GM10266 (cell line): ENCODE measurements around the gene SPHK1.

Experiments
- DNase-seq: peaks from one replicate; pipeline ENCODE4 v3.0.0; 2012; ENCODE audit errors: extremely low spot score
- CTCF ChIP-seq: IDR thresholded peaks from 2 replicates; pipeline ENCODE4 v1.5.1; 2012; ENCODE audit warnings: mild to moderate bottlenecking, low read depth; ENCODE audit not compliant: control insufficient read depth, insufficient read depth; ENCODE audit errors: missing control alignments

Gene SPHK1

DNA sequence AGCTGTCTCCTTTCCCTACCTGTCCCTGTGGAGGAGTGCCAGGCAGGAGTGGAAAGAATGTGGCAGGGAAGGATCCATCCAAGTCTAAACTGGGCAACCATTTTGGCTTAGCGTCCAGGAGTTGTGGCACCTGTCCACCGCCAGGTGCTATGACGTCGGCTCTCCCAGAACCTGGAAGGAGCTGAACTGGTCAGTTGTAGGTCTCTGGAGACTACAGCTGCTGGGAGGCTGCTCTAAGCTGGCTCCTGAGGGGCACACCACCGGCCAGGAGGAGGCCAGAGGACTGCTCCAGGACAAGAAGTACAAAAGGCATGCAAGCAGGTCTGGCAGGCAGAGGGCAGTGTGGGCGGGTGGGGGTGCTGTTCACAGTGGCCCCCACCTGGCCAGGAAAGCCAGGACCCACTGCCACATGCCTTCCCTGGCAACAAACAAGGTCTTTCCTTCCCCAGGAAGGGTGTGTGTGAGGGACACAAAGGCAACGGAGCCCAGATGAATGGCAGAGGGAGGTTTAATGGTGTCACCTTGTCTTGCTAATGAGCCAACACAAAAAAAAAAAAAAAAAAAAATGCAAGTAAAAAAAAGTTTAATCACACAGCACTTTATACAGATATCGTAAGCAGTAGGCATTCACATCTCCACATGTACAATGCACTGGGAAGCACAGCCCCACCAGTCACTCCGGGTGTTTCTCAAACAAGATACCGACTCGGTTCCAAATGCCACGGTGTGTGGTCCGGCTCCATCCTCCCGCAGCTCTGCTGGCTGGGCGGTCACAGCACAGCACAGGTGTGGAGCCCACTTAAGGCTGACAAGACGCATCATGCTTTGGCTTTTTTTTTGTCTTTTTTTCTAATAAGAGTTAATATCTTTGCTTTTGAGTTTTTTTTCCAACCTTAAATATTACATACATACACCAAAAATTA, 4.8 kb downstream of the SPHK1 start:
- TF ChIP-seq CTCF, result no peak
- no peak for DNase-seq

- DNase-seq, result no peak
Measured at GRCh38 chr17:76390003-76390421, 5.6 kb downstream of the SPHK1 start.

GRCh38 chr17:76391200-76391715, 6.8 kb downstream of the SPHK1 start:
- no peak for DNase-seq
- no peak for TF ChIP-seq CTCF

More at GRCh38 chr17:76390003-76390421, 5.6 kb downstream of the SPHK1 start:
- no peak for TF ChIP-seq CTCF

DNA sequence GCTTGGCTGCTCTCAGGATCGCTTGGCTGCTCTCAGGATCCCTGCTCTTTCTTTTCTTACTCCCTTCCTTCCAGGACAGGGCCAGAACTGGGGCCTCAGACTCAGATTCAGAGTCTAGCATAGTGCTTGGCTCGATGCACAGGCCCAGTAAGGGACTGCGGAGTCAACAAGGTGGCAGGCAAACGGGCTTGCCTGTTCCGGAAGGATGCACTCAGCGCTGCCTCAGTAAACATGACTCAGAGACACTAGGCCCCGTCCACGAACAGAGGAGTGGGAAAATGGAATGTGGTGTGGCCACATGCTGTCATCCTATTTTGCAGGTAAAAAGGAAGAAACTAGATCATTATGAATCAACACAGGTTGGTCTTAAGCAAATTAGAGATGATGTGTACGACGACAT, 9.8 kb downstream of the SPHK1 start:
- no peak for DNase-seq
- no peak for TF ChIP-seq CTCF

- no peak for TF ChIP-seq CTCF
- DNase-seq, result no peak
Measured at GRCh38 chr17:76395980-76396379, 11.6 kb downstream of the SPHK1 start.

DNA sequence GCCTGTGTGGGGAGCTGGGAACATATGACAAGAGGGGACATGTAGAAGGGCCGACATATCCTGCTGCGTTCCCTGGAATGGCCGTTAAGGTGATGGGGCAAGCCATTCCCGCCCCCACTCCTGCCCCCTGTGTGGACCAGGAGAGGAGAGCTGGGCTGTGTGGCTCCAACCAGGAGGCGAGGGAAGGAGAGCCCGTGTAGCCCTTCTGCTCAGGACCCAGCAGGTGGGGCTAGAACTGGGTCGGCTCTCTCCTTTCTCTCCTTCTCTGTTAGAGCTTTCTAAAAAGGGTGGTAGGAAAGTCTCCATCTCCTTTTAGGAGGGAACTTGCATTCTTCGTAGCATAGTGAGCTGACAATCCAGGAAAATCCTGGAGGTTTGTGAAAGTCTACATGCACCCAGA, 12.8 kb downstream of the SPHK1 start:
- TF ChIP-seq CTCF, result no peak
- no peak for DNase-seq
